Bronchial epithelial cell (primary cell): Measurements from ENCODE around the gene NEURL3. TPM values are rescaled to one million over a fixed set of nuclear protein-coding genes. Genes with fewer than 3 reads are reported as not detected.
"Not testable (repeated sequence)": the region's sequence is repeated elsewhere in the genome, so short reads cannot be mapped to it uniquely, and the experiment has no call there.

Experiments
- DNase-seq: peaks from one replicate; pipeline ENCODE4 v3.0.0-alpha.2; 2010; ENCODE audit warnings: low read depth
- FAIRE-seq: peaks from 2 replicates; lab custom pipeline; 2011; peaks lifted over from hg19 to GRCh38; lab: Jason Lieb, UNC
- H3K27me3 ChIP-seq: 2 replicates; pipeline ENCODE4 v1.5.1; 2011; ENCODE audit warnings: low read length; ENCODE audit not compliant: control insufficient read depth, insufficient read depth
- H3K36me3 ChIP-seq: 2 replicates; pipeline ENCODE4 v1.5.1; 2011; ENCODE audit warnings: low read length; ENCODE audit not compliant: control insufficient read depth, insufficient read depth
- H3K4me3 ChIP-seq: 2 replicates; pipeline ENCODE4 v1.5.1; 2011; ENCODE audit warnings: mild to moderate bottlenecking, low read depth, low read length, control low read depth
- CTCF ChIP-seq: IDR thresholded peaks from 2 replicates; pipeline ENCODE4 v1.5.1; 2011; ENCODE audit warnings: mild to moderate bottlenecking, moderate library complexity, low read length, control low read depth, inconsistent platforms; ENCODE audit not compliant: insufficient read depth, severe bottlenecking
- total RNA-seq: library from RNA; depleted of rRNA; stranded (reverse); fragments of >200 nt; gene quantifications from 2 replicates; pipeline ENCODE4 v1.2.1, GENCODE V29; 2014

Gene NEURL3, protein sequence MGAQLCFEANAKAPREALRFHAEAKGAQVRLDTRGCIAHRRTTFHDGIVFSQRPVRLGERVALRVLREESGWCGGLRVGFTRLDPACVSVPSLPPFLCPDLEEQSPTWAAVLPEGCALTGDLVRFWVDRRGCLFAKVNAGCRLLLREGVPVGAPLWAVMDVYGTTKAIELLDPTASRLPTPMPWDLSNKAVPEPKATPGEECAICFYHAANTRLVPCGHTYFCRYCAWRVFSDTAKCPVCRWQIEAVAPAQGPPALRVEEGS
- not detected in 2 replicates for total RNA-seq

DNA sequence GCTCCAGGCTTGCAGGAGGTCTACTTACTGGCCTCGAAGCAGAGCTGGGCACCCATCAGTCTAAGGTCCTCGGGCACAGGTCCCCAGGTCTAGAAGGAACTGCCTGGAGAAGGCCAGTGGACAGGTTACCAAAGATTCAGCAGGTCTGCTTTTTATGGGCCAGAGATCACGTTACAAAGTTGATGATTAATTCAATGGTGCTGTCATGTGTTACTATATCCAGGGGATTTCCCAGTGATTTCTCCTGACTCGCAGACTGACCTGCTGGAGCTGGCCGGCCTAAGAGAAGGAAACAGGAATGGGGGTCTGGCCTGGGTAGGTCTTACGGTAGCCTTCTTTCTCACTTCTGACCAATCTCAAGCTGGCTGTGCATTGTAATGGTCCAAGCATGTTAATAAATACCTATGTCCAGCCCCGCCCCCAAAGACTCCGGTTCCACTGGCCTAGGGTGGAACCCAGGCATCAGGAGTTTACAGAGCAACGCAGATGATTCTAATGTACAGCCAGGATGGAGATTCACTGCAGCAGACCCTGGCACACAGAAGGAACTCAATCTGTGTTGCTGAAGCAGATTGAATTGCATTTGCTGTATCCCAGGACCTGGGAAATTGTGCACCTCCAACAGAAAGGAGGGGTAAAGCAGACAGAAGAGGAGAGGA lies at the start of gene NEURL3:
Gene NEURL3, minus strand, starts transcription at position 127 of the 659 bp plus-strand sequence. Its CDS starts 71 bp downstream, at position 56.
- peaks cover 2% of the 10 kb centered on the region for H3K27me3 ChIP-seq
- no peak for TF ChIP-seq CTCF
- H3K36me3 ChIP-seq = no peaks in the 10 kb centered on the region
- no peak for FAIRE-seq
- H3K4me3 ChIP-seq = no peak within 1 kb of the TSS
- peak; percentile 88 for DNase-seq

DNA sequence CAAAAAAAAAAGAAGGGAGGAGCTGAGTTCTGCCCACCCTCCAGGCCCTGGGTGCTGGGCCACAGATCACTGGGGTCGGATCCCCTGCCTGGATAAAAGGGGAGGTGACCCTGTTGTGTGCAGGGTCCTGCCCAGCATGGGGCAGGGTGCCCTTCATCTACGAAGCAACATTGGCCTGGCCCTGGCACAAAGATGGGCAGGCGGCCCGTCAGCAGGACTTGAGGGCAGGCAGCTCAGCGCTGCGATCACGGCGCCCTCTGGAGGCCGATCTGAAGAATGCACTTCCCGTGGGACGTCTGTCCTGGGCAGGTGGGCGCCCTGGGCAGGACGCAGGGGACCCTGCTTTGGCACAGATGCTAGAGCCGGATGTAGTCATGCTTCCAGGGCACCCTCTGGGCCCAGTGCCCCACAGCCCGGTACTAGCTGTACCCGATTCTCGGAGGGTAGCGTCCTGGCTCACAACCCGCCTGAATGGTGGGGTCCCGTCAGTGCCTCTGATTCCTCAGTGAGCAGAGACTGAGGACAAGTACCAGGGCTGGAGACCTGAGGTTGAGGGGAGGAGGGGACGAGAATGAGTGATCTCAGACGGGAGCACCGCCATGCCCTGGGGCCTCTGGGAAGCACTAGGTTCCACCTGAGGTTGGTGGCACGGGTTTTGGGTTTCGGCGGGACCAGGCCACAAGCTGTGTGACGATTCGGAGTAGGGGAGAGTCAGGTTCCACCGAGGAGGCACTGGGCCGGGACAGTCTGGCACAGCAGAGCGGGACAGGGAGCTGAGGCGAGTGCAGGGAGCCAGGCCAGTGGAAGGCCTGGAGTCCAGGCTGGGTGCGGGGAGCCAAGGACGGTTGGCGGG lies 49.4 kb upstream of the NEURL3 start:
- no peak for FAIRE-seq

DNA sequence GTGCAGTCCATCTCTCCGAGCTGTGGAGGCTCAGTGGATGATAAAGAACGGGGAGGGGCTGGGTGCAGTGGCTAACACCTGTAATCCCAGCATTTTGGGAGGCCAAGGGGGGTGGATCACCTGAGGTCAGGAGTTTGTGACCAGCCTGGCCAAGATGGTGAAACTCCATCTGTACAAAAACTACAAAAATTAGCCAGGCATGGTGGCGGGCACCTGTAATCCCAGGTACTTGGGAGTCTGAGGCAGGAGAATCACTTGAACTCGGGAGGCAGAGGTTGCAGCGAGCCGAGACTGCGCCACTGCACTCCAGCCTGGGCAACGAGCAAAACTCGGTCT lies 48.8 kb upstream of the NEURL3 start:
- not testable (repeated sequence) for H3K36me3 ChIP-seq, H3K4me3 ChIP-seq, DNase-seq, FAIRE-seq, H3K27me3 ChIP-seq

More for the DNA sequence above, 49.4 kb upstream of the NEURL3 start:
- peak; percentile 98 for TF ChIP-seq CTCF
- no peaks in the 10 kb centered on the region for H3K27me3 ChIP-seq
- H3K36me3 ChIP-seq = peaks cover 2% of the 10 kb centered on the region
- peak; percentile 36 for DNase-seq
- H3K4me3 ChIP-seq = no peak overlapping the region

GRCh38 chr2:96553176-96553956 lies 48.2 kb upstream of the NEURL3 start:
- H3K36me3 ChIP-seq = peaks cover 3% of the 10 kb centered on the region
- H3K4me3 ChIP-seq = no peak overlapping the region
- no peaks in the 10 kb centered on the region for H3K27me3 ChIP-seq
- DNase-seq (no peak), FAIRE-seq (no peak)
- no peak for TF ChIP-seq CTCF

DNA sequence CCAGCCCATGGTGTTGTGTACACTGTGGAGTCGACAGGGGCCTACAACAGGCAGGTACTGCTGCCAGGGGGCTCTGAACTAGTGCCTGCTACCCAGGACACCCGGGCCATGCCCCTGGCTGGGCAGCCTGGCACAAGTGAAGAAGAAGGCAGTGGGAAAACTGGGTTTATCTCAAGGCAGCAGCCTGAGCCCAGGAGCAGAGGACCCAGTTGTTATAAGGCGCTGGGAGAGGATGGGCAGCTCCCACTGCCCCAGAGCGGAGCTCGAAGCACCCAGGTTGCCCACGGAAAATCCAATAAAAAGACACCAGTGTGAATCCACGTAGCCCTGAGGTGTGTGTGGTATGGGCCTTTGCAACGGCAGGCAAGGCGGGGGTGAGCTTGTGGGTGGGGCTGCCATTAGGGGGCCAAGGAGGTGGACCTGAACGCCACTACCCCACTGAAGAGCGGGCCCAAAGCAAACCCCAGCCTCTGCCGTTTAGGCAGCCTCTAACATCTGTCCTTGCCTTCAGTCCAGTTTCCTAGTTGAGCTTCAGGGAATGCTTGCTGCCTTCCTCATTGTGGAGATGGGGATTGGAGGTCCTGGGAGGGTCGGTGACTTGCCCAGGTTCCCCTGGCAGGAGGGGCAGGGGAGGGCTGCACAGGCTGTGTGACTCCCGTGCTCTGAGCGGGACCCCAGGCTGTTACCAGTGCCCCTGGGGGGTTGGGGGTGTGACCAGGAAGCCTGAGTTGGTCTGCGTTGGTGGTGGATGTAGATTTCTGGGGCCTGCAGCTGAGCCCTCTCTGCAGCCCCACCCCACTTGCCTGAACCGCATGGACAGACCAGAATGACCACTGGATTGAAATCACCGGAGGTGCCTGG lies 47.4 kb upstream of the NEURL3 start:
- Histone ChIP-seq H3K36me3 (peaks cover 3% of the 10 kb centered on the region), H3K27me3 (no peaks in the 10 kb centered on the region), H3K4me3 (no peak overlapping the region)
- TF ChIP-seq CTCF = no peak
- FAIRE-seq (no peak), DNase-seq (no peak)
